ENCODE data around the gene MPLKIP. TPM values are rescaled to one million over a fixed set of nuclear protein-coding genes. Genes with fewer than 3 reads are reported as not detected.

MPLKIP gene
- total and polyA plus RNA-seq, 10 of the 15 experiments (the other 5 are each of a cell fraction or from before 2014, with no cell fraction given), result 4.6 to 78.8 (median 37.2) TPM

GRCh38 chr7:40148671-40149070 lies 14.2 kb upstream of the MPLKIP start:
- BruUV-seq (replicated peaks), result no TSS peak
- no peaks in the 10 kb centered on the region for H3K79me2 ChIP-seq (ENCODE audit: control insufficient read depth, insufficient read depth, low read length)
- no peak for FAIRE-seq
- ChIA-PET SMC1A (ENCODE audit: uncharacterized antibody, unreplicated experiment) (no interaction called here), CTCF (no interaction called here), POLR2A (no interaction called here), RAD21 (ENCODE audit: unreplicated experiment) (no interaction called here)
- no peak for ATAC-seq
- in situ Hi-C loops (cut with MboI), result no loop called here
- TF ChIP-seq BACH1 (IDR thresholded peaks at IDR 0.05; ENCODE audit: borderline replicate concordance), result no peak
- TF ChIP-seq NR2C1 (IDR thresholded peaks at IDR 0.05), result no peak
- no peak for TF ChIP-seq FOXK2 (IDR thresholded peaks at IDR 0.05)
- no peak for TF ChIP-seq MYB (IDR thresholded peaks at IDR 0.05; ENCODE audit: borderline replicate concordance, low read depth, low read length)
- TF ChIP-seq ZNF384 (IDR thresholded peaks at IDR 0.05; ENCODE audit: borderline replicate concordance, low read depth, low read length), result no peak
- no peak for TF ChIP-seq TBL1XR1 (IDR thresholded peaks at IDR 0.05; ENCODE audit: low read depth, low read length)
- TF ChIP-seq, protein P1, sequence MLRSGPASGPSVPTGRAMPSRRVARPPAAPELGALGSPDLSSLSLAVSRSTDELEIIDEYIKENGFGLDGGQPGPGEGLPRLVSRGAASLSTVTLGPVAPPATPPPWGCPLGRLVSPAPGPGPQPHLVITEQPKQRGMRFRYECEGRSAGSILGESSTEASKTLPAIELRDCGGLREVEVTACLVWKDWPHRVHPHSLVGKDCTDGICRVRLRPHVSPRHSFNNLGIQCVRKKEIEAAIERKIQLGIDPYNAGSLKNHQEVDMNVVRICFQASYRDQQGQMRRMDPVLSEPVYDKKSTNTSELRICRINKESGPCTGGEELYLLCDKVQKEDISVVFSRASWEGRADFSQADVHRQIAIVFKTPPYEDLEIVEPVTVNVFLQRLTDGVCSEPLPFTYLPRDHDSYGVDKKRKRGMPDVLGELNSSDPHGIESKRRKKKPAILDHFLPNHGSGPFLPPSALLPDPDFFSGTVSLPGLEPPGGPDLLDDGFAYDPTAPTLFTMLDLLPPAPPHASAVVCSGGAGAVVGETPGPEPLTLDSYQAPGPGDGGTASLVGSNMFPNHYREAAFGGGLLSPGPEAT (IDR thresholded peaks at IDR 0.05; ENCODE audit: low read depth), result no peak
- TF ChIP-seq EP300 (IDR thresholded peaks at IDR 0.05; ENCODE audit: borderline replicate concordance in 1 of 2, control insufficient read depth in 1 of 2, low read depth in 2 of 2, low read length in 2 of 2), result no peak
- TF ChIP-seq SREBF1 (IDR thresholded peaks at IDR 0.05; ENCODE audit: low read length), result no peak
- TF ChIP-seq STAT1 (conservative IDR thresholded peaks at IDR 0.05), result no peak
- no peak for TF ChIP-seq SP1 (IDR thresholded peaks at IDR 0.05; ENCODE audit: low read depth, low read length)
- TF ChIP-seq, protein P2, sequence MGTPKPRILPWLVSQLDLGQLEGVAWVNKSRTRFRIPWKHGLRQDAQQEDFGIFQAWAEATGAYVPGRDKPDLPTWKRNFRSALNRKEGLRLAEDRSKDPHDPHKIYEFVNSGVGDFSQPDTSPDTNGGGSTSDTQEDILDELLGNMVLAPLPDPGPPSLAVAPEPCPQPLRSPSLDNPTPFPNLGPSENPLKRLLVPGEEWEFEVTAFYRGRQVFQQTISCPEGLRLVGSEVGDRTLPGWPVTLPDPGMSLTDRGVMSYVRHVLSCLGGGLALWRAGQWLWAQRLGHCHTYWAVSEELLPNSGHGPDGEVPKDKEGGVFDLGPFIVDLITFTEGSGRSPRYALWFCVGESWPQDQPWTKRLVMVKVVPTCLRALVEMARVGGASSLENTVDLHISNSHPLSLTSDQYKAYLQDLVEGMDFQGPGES (IDR thresholded peaks at IDR 0.05), result no peak
- no peak for TF ChIP-seq ELK1 (IDR thresholded peaks at IDR 0.05; ENCODE audit: low read depth, low read length)
- no peak for TF ChIP-seq NBN (IDR thresholded peaks at IDR 0.05)
- TF ChIP-seq USF2 (IDR thresholded peaks at IDR 0.05; ENCODE audit: borderline replicate concordance, low read depth, low read length), result no peak
- no peak for TF ChIP-seq GABPA (IDR thresholded peaks at IDR 0.05; ENCODE audit: low read depth)
- no peak for TF ChIP-seq RELA (IDR thresholded peaks at IDR 0.05; ENCODE audit: borderline replicate concordance, partially characterized antibody)
- no peak for TF ChIP-seq TCF3 (IDR thresholded peaks at IDR 0.05; ENCODE audit: borderline replicate concordance, insufficient read depth, low read depth, low read length)
- H3K4me2 ChIP-seq (ENCODE audit: control insufficient read depth, insufficient read depth), result no peak overlapping the region
- no peaks in the 10 kb centered on the region for H3K36me3 ChIP-seq (ENCODE audit: control insufficient read depth in 2 of 2, insufficient read depth in 2 of 2, low read length in 1 of 2)
- 64% methylated on average over 2 of the region's 2 CpGs for WGBS (ENCODE audit: insufficient coverage, insufficient replicate concordance, low lambda C conversion rate, missing lambda C conversion rate)
- H3K4me3 ChIP-seq, result no peak overlapping the region
- H2AFZ ChIP-seq (ENCODE audit: control insufficient read depth, low read depth, low read length), result no peak overlapping the region
- H4K20me1 ChIP-seq (ENCODE audit: control insufficient read depth, insufficient read depth), result no peaks in the 10 kb centered on the region
- no peaks in the 10 kb centered on the region for H3K4me1 ChIP-seq (ENCODE audit: control insufficient read depth, insufficient read depth, low read length)
- H3K9ac ChIP-seq (ENCODE audit: control insufficient read depth, insufficient read depth, low read length), result no peak overlapping the region
- no peak overlapping the region for H3K27ac ChIP-seq (ENCODE audit: control insufficient read depth, insufficient read depth)
- DNase-seq (ENCODE audit: low read depth, low spot score), result no peak
- intact Hi-C loops (cut with micrococcal nuclease; ENCODE audit: unreplicated experiment), result no loop called here
- H3K27me3 ChIP-seq (replicated peaks in 1 of 2; ENCODE audit: control insufficient read depth in 2 of 2, insufficient read depth in 2 of 2, low read length in 1 of 2), result no peaks in the 10 kb centered on the region
- H3K9me3 ChIP-seq (replicated peaks; ENCODE audit: control insufficient read depth, insufficient read depth, low read length), result no peaks in the 10 kb centered on the region

Measured in GM12878 (cell line).